Endothelial cell of umbilical vein (primary cell): ENCODE measurements around the gene RAB39A.

ENCODE experiments used
- CTCF ChIP-seq, 2 donors: IDR thresholded peaks; 1 replicate in 1 of 2; 2 replicates in 1 of 2; pipeline ENCODE4 v1.5.1; 2011; ENCODE audit warnings: low read length in 2 of 2, mild to moderate bottlenecking in 2 of 2, moderate library complexity in 2 of 2, control low read depth in 1 of 2, inconsistent platforms in 1 of 2, low read depth in 1 of 2; ENCODE audit not compliant: insufficient read depth in 1 of 2; ENCODE audit errors: extremely low read depth in 1 of 2
- MAX ChIP-seq: IDR thresholded peaks from 2 replicates; pipeline ENCODE4 v1.6.1; 2011; ENCODE audit not compliant: insufficient read depth, insufficient read length

GRCh38 chr11:107962181-107962580, 33.9 kb downstream of the RAB39A start:
- TF ChIP-seq MAX (no peak), CTCF (IDR thresholded peaks at IDR 0.05; ENCODE audit: extremely low read depth in 1 of 2, insufficient read depth in 1 of 2, low read depth in 1 of 2, low read length in 2 of 2) (no peak)
